ENCODE results near the gene AKAP14. TPM values are rescaled to one million over a fixed set of nuclear protein-coding genes. Genes with fewer than 3 reads are reported as not detected.
A peak's percentile ranks its signal among the peaks of the same experiment; 100 is the strongest.
"Not testable (repeated sequence)": the region's sequence is repeated elsewhere in the genome, so short reads cannot be mapped to it uniquely, and the experiment has no call there.

AKAP14 gene
- total and polyA plus RNA-seq, 7 donors: 0.19 TPM; not detected in 6

GRCh38 chrX:119943185-119943988, 47.7 kb downstream of the AKAP14 start, which contains the start of gene NKAP:
TSS of gene NKAP (minus strand) at chrX:119943751. CDS start at chrX:119943605, 146 bp downstream.
- Histone ChIP-seq H3K36me3 (ENCODE audit: insufficient read depth in 1 of 2, low read depth in 1 of 2) (no peaks in the 10 kb centered on the region), H3K4me3 (peak within 1 kb of the TSS; percentile 71), H3K4me1 (peaks cover 5% of the 10 kb centered on the region), H3K9me3 (no peaks in the 10 kb centered on the region), H3K27me3 (ENCODE audit: insufficient read depth in 3 of 3, low read length in 2 of 3) (no peaks in the 10 kb centered on the region), H3K27ac (peak within 1 kb of the TSS; percentile 80)
- ATAC-seq: peak; percentile 89 to 98 (median 96)
- peak; percentile 69 to 83 for DNase-seq
- intact Hi-C loops (cut with DNase I): no loop called here
- TF ChIP-seq CTCF (IDR thresholded peaks at IDR 0.05): no peak
- WGBS, 3 donors: 0 to 31% (median 0%) methylated on average over 34 to 59 of the region's 59 CpGs

- TF ChIP-seq CTCF (IDR thresholded peaks at IDR 0.05): no peak
- Histone ChIP-seq H3K27me3 (ENCODE audit: insufficient read depth in 3 of 3, low read length in 2 of 3) (no peaks in the 10 kb centered on the region), H3K4me3 (no peak overlapping the region), H3K27ac (no peak overlapping the region), H3K36me3 (ENCODE audit: insufficient read depth in 1 of 2, low read depth in 1 of 2) (no peaks in the 10 kb centered on the region), H3K4me1 (peaks cover 5% of the 10 kb centered on the region), H3K9me3 (no peaks in the 10 kb centered on the region)
- DNase-seq (no peak), ATAC-seq (no peak)
- WGBS, 3 donors: 69 to 75% (median 73%) methylated on average over 6 of the region's 6 CpGs
- intact Hi-C loops (cut with DNase I): no loop called here
Measured at GRCh38 chrX:119945481-119945880, 49.8 kb downstream of the AKAP14 start.

- Histone ChIP-seq H3K4me1 (no peaks in the 10 kb centered on the region), H3K27me3 (ENCODE audit: insufficient read depth in 3 of 3, low read length in 2 of 3) (no peaks in the 10 kb centered on the region), H3K36me3 (ENCODE audit: insufficient read depth in 1 of 2, low read depth in 1 of 2) (no peaks in the 10 kb centered on the region), H3K9me3 (no peaks in the 10 kb centered on the region), H3K27ac (no peak overlapping the region), H3K4me3 (no peak overlapping the region)
- intact Hi-C loops (cut with DNase I): no loop called here
- DNase-seq: no peak
- no peak for TF ChIP-seq CTCF (IDR thresholded peaks at IDR 0.05)
- no peak for ATAC-seq
- WGBS, 3 donors: 67 to 88% (median 73%) methylated on average over 5 of the region's 5 CpGs
Measured at GRCh38 chrX:119948381-119948780, 52.7 kb downstream of the AKAP14 start.

- ATAC-seq (no peak), DNase-seq (no peak)
- H3K27ac ChIP-seq: no peak overlapping the region
- H3K9me3 ChIP-seq: no peaks in the 10 kb centered on the region
- no peak for TF ChIP-seq CTCF (IDR thresholded peaks at IDR 0.05)
- H3K27me3 ChIP-seq (ENCODE audit: insufficient read depth in 3 of 3, low read length in 2 of 3): no peaks in the 10 kb centered on the region
- intact Hi-C loops (cut with DNase I): no loop called here
- H3K4me3 ChIP-seq: no peak overlapping the region
- no peaks in the 10 kb centered on the region for H3K4me1 ChIP-seq
- no peaks in the 10 kb centered on the region for H3K36me3 ChIP-seq (ENCODE audit: insufficient read depth in 1 of 2, low read depth in 1 of 2)
- 65 to 76% (median 69%) methylated on average over 3 of the region's 3 CpGs for WGBS, 3 donors
Measured at GRCh38 chrX:119954374-119954773, 58.7 kb downstream of the AKAP14 start.

GRCh38 chrX:119955807-119956570, 60.3 kb downstream of the AKAP14 start:
- H3K36me3 ChIP-seq (ENCODE audit: insufficient read depth in 1 of 2, low read depth in 1 of 2); H3K4me1 ChIP-seq; ATAC-seq; H3K4me3 ChIP-seq; H3K27me3 ChIP-seq (ENCODE audit: insufficient read depth in 3 of 3, low read length in 2 of 3); H3K9me3 ChIP-seq; intact Hi-C loops (cut with DNase I); H3K27ac ChIP-seq; DNase-seq: not testable (repeated sequence)
- WGBS, 3 donors: 84 to 86% (median 85%) methylated on average over 19 to 21 of the region's 21 CpGs

Measured in psoas muscle (tissue), 8 donors.